ENCODE results near the gene CHD1L.
"Not testable (repeated sequence)": the region's sequence is repeated elsewhere in the genome, so short reads cannot be mapped to it uniquely, and the experiment has no call there.

The CHD1L gene

DNA sequence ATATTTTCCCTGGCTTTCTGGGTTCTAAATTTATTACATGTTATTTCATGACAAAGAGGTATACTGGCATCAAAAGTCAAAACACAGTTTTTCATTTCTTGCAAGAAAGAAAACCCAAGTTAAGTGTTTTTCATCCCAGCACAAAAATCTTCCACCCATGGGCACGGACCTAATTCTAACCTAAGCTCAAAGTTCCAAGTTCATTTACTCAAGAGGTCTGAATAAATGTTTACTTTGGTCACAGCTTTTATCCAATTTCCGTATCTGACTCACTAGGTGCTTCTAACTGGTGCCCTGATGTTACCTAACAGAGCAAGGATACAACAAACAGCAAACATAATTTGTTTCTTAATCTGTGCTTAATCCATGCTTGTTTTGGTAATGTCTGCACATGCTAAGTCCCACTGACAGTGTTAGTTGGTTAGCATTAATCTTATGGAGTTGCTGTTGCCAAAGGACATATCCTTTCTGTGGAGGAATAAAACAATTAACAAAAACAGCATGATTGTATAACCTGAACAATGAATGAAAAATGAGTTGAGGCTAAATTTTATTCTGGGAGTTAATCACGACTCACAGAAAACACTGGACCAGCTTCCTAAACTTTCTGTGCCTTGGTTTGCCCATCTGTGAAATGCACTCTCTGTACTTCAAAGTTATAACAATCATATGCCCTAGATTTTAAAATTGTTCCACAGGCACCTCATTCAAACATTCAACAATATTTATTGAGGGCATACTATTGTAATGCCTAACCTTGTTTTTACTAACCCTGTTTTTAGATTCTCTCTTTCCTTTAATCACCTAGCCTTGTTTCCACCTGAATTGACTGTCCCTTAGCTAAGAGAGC is 4.2 kb upstream of the CHD1L start:
- ChIA-PET CTCF (no interaction called here), POLR2A (no interaction called here)
- TF ChIP-seq, protein P1, sequence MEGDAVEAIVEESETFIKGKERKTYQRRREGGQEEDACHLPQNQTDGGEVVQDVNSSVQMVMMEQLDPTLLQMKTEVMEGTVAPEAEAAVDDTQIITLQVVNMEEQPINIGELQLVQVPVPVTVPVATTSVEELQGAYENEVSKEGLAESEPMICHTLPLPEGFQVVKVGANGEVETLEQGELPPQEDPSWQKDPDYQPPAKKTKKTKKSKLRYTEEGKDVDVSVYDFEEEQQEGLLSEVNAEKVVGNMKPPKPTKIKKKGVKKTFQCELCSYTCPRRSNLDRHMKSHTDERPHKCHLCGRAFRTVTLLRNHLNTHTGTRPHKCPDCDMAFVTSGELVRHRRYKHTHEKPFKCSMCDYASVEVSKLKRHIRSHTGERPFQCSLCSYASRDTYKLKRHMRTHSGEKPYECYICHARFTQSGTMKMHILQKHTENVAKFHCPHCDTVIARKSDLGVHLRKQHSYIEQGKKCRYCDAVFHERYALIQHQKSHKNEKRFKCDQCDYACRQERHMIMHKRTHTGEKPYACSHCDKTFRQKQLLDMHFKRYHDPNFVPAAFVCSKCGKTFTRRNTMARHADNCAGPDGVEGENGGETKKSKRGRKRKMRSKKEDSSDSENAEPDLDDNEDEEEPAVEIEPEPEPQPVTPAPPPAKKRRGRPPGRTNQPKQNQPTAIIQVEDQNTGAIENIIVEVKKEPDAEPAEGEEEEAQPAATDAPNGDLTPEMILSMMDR (IDR thresholded peaks at IDR 0.05; ENCODE audit: insufficient read depth, low read length, missing control alignments): no peak
- no peak overlapping the region for H3K4me3 ChIP-seq (ENCODE audit: low read depth, low read length)
- no peak for DNase-seq (ENCODE audit: low read depth, low spot score)

GRCh38 chr1:147238925-147239820 is 3.3 kb upstream of the CHD1L start:
- ChIA-PET CTCF (no interaction called here), POLR2A (no interaction called here)
- H3K4me3 ChIP-seq (ENCODE audit: low read depth, low read length): no peak overlapping the region
- TF ChIP-seq, protein P1 (IDR thresholded peaks at IDR 0.05; ENCODE audit: insufficient read depth, low read length, missing control alignments): no peak
- no peak for DNase-seq (ENCODE audit: low read depth, low spot score)

DNA sequence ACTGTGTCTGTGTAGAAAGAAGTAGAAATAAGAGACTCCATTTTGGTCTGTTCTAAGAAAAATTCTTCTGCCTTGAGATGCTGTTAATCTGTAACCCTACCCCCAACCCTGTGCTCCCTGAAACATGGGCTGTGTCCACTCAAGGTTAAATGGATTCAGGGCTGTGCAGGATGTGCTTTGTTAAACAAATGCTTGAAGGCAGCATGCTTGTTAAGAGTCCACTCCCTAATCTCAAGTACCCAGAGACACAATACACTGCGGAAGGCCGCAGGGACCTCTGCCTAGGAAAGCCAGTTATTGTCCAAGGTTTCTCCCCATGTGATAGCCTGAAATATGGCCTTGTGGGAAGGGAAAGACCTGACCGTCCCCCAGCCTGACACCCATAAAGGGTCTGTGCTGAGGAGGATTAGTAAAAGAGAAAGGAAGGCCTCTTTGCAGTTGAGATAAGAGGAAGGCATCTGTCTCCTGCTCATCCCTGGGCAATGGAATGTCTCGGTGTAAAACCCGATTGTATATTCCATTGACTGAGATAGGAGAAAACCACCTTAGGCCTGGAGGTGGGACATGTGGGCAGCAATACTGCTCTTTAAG is 2.3 kb upstream of the CHD1L start:
- CTCF ChIA-PET; H3K4me3 ChIP-seq (ENCODE audit: low read depth, low read length); DNase-seq (ENCODE audit: low read depth, low spot score); POLR2A ChIA-PET: not testable (repeated sequence)

- POLR2A ChIA-PET: interaction anchor here (0.7 to 1.0 kb wide), 4 partner anchors 28 to 74 kb away, joined by 3 to 5 read pairs (median 3); no protein-coding TSS in a partner anchor
Measured at GRCh38 chr1:147241934-147242448, 493 bp upstream of the CHD1L start.

DNA sequence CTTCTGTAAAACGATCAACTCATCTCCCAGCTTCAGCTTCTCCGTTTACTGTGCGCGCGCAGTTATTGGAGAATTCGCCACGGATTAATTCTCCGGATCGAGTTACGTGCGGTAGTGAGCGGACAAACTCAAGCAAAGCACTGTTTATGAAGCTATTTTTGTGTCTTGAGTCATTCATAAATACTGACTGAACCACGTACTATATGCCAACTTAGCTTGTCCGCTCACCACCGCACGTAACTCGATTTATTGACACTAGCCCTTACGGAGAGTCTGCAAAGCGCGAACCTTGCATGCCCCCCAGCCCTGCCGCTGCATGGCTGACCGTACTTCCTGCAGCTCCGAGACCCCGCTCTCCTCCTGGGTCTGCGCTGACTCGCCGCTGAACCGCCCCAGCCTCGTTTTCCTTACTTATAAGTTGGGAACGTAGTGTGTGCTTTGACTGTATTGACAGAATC is 773 bp downstream of the CHD1L start:
- DNase-seq (ENCODE audit: low read depth, low spot score): peak; percentile 49
- CTCF ChIA-PET: interaction anchor here (0.6 to 3.4 kb wide), 23 partner anchors 9 to 158 kb away, joined by 3 to 77 read pairs (median 4); partner anchors contain the start of genes FMO5 and PRKAB2
- H3K4me3 ChIP-seq (ENCODE audit: low read depth, low read length): peak overlapping the region; percentile 91
- TF ChIP-seq, protein P1 (IDR thresholded peaks at IDR 0.05; ENCODE audit: insufficient read depth, low read length, missing control alignments): no peak
- POLR2A ChIA-PET: interaction anchor here (1.1 to 1.6 kb wide), 3 partner anchors 49 to 88 kb away, joined by 3 to 6 read pairs (median 6); no protein-coding TSS in a partner anchor

More at GRCh38 chr1:147241934-147242448, 493 bp upstream of the CHD1L start:
- CTCF ChIA-PET: interaction anchor here (0.6 to 3.4 kb wide), 19 partner anchors 9 to 147 kb away, joined by 3 to 77 read pairs (median 5); partner anchors contain the start of gene PRKAB2
- H3K4me3 ChIP-seq (ENCODE audit: low read depth, low read length): peak overlapping the region; percentile 43
- DNase-seq (ENCODE audit: low read depth, low spot score): no peak
- TF ChIP-seq, protein P1 (IDR thresholded peaks at IDR 0.05; ENCODE audit: insufficient read depth, low read length, missing control alignments): no peak

- POLR2A ChIA-PET: interaction anchor here (1.1 to 1.6 kb wide), 3 partner anchors 49 to 89 kb away, joined by 3 to 6 read pairs (median 6); no protein-coding TSS in a partner anchor
- CTCF ChIA-PET: interaction anchor here (0.8 to 3.4 kb wide), 20 partner anchors 9 to 159 kb away, joined by 3 to 77 read pairs (median 6); partner anchors contain the start of genes FMO5 and PRKAB2
Measured at GRCh38 chr1:147243841-147244240, 1.4 kb downstream of the CHD1L start.

More at GRCh38 chr1:147243841-147244240, 1.4 kb downstream of the CHD1L start:
- TF ChIP-seq, protein P1 (IDR thresholded peaks at IDR 0.05; ENCODE audit: insufficient read depth, low read length, missing control alignments): no peak
- H3K4me3 ChIP-seq (ENCODE audit: low read depth, low read length): peak overlapping the region; percentile 91
- DNase-seq (ENCODE audit: low read depth, low spot score): no peak

All from AG04449 (cell line).